Right renal pelvis (tissue), 4 donors: ENCODE results near the gene CHRNE. TPM values are rescaled to one million over a fixed set of nuclear protein-coding genes. Genes with fewer than 3 reads are reported as not detected.
"Not testable (repeated sequence)": the region's sequence is repeated elsewhere in the genome, so short reads cannot be mapped to it uniquely, and the experiment has no call there.

Experiments
- DNase-seq, 4 donors: peaks; one replicate each; pipeline ENCODE4 v3.0.0-alpha.2; 2013; ENCODE audit warnings: low read depth in 4 of 4, low spot score in 3 of 4, missing footprints in 1 of 4
- polyA plus RNA-seq, 4 donors: library from polyadenylated mRNA; unstranded; fragments of 120-200 nt; gene quantifications; one replicate each; pipeline ENCODE4 v1.2.1, GENCODE V29; 2013; ENCODE audit not compliant: insufficient read length in 4 of 4

Gene CHRNE
- polyA plus RNA-seq, 4 donors, result 1.1 to 2.7 (median 1.5) TPM

DNA sequence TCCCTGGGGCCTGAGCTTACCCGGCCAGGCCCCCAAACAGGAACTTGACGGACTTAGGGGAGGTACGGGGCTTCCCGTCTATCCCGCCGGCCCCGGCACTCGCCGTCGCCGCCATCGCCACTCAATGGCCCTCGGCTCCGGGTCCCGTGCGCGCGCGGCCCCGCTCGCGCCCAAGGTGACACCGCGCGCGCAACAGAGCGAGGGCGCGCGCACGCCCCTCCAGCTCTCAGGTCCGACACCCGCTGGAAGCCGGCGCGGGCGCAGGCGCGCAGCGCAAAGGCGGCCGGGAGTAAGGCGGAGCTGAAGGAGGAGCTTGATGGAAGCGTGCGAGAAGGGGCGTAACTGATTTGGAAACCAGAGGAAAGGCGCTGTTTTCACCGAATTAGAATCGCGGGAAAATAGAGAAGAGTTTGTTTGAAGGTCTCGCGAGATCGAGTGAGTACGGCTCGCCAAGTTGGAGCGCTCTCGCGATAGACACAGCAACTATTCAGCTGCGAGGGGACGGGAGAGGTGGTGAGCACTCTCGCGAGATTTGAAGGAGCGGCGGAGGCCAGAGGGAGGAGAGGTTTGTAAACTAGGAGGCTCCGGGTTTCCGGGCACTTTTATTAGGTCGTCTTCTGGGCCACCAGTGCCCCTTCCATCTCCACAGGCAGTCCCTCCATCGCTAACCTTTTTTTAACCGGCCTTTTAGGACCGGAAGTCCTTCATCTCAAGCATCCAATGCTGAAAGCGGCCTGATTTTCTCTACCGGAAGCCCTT lies 37.1 kb upstream of the CHRNE start, which contains the start of the genes RNF167 and SLC25A11:
TSS of gene RNF167 (plus strand) at position 473 of the 759 bp plus-strand sequence. CDS start 642 bp downstream, outside the sequence.
TSS of gene SLC25A11 (minus strand) at position 251 of the 759 bp plus-strand sequence. CDS start at position 115, 136 bp downstream.
- peak; percentile 97 to 100 (median 99) for DNase-seq

DNA sequence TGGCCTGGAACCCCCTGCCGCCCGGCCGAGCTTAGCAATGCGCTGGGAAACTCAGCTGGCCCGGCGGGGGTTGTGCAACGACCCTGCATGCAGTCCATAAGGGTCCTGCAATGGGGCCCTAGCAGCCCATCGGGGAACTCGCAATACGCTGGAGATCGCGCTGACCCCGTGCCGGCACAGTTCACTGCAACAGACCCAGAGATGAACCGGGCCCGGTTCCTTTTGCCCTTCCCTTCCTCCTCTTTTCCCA lies 36.6 kb upstream of the CHRNE start:
- no peak for DNase-seq

- no peak for DNase-seq
Measured at GRCh38 chr17:4938688-4939545, 36.0 kb upstream of the CHRNE start.

DNA sequence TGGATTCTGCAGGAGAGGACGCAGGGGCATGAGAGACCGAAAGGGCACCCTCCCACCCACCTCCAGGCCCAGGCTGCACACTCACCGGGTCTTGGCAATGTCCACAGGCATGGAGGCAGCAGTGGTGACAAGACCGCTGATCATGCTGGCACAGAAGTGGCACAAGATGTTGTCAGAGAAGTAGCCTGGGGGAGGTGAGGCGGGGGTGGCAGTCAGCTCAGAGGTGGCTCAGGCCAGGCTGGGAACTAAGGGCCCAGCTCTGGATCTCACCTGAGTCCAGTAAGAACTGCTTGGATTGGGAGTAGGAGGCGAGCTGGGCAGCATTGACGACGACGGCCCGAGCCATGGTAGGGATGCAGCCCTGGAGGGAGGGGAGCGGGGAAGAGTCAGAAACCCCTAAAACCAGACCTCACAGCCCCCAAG lies 35.2 kb upstream of the CHRNE start:
- DNase-seq, result no peak

- no peak for DNase-seq
Measured at GRCh38 chr17:4937553-4937952, 34.7 kb upstream of the CHRNE start.

DNA sequence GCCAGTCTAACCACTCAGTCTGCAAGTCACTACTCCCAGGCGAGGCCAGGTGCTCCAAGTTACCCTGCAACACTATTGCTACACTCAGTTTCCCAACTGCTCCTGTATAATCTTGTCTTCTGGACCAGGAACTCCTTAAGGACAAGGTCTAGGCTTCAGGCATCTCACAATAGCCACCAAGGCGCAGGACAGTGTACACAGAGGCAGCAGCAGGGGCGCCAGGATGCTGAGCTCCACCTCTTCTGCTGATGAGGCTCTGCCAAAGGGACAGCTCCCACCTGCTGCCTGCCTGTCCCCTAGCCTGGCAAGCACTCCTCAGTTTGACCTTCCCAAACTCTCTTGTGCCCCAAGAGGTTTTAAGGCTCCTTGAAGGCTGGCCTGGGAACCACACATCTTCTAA lies 33.5 kb upstream of the CHRNE start:
- no peak for DNase-seq

- no peak for DNase-seq
Measured at GRCh38 chr17:4935650-4936049, 32.8 kb upstream of the CHRNE start.

GRCh38 chr17:4934173-4934979 lies 31.5 kb upstream of the CHRNE start:
- no peak for DNase-seq

DNA sequence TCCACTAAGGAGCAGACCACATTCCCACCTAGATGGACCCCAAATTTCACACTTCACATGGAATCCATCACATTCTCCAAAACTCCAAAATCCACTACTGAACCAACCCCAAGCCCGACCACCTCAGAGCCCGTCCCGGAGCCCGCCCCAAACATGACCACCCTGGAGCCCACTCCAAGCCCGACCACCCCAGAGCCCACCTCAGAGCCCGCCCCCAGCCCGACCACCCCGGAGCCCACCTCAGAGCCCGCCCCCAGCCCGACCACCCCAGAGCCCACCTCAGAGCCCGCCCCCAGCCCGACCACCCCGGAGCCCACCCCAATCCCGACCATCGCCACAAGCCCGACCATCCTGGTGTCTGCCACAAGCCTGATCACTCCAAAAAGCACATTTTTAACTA lies 30.7 kb upstream of the CHRNE start:
- DNase-seq, result no peak

DNA sequence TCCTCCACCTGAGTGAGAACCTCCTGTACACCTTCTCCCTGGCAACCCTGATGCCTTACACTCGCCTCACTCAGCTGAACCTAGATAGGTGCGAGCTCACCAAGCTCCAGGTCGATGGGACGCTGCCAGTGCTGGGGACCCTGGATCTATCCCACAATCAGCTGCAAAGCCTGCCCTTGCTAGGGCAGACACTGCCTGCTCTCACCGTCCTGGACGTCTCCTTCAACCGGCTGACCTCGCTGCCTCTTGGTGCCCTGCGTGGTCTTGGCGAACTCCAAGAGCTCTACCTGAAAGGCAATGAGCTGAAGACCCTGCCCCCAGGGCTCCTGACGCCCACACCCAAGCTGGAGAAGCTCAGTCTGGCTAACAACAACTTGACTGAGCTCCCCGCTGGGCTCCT lies 29.9 kb upstream of the CHRNE start:
- DNase-seq, result no peak

- DNase-seq, result no peak
Measured at GRCh38 chr17:4931963-4932362, 29.1 kb upstream of the CHRNE start, which contains the start of gene GP1BA. TSS of gene GP1BA (plus strand) at chr17:4932277. CDS start at chr17:4932605, 328 bp downstream.

DNA sequence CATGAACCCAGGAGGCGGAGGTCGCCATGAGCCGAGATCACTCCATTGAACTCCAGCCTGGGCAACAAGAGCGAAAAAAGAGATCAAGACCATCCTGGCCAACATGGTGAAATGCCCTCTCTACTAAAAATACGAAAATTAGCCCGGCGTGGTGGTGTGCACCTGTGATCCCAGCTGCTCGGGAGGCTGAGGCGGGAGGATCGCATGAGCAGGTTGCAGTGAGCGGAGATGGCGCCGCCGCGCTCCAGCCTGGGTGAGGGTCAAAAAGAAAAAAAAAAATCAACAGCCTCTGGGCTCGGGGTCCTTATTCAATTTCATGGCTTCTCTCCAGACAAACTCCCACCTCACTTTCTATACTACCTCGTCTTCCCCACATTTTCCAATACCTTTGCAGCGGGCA lies 26.0 kb upstream of the CHRNE start:
- DNase-seq, result no peak

- not testable (repeated sequence) for DNase-seq
Measured at GRCh38 chr17:4926577-4927335, 23.9 kb upstream of the CHRNE start.

- DNase-seq, result no peak
Measured at GRCh38 chr17:4921320-4921719, 18.4 kb upstream of the CHRNE start.

GRCh38 chr17:4920351-4921048 lies 17.6 kb upstream of the CHRNE start:
- no peak for DNase-seq

GRCh38 chr17:4919511-4920047 lies 16.7 kb upstream of the CHRNE start:
- DNase-seq, result no peak

- DNase-seq, result not testable (repeated sequence)
Measured at GRCh38 chr17:4914551-4914950, 11.7 kb upstream of the CHRNE start.

DNA sequence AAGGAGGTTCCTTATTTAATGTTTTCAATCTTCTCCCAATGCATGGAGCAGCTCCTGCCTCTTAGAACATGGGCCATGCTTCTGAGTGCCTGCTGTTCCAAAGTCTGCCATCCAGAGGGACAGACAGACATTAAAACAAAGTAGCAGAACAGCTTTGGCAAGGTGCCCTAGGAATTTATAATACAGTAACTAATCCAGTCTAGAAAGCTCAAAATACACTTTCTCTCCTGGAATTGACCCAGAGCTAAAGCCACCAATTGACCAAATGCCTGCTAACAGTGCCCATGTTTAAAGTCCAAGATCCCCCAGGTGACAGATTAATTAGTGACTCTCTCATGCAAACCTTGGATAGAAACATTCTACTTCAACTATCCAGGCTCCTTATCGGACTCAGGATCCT lies 11.1 kb upstream of the CHRNE start:
- no peak for DNase-seq
